Measurements from ENCODE around the gene SHTN1. TPM values are rescaled to one million over a fixed set of nuclear protein-coding genes. Genes with fewer than 3 reads are reported as not detected.

SHTN1 gene
- 50.5 TPM for total RNA-seq

- DNase-seq (ENCODE audit: low spot score in 2 of 2) (peak; percentile 64 to 72), FAIRE-seq (no peak)
Observed at GRCh38 chr10:117005026-117005526, at the start of gene SHTN1. Gene SHTN1, minus strand, starts transcription at chr10:117005187. Its CDS starts 108 bp downstream, at chr10:117005079.

GRCh38 chr10:117053482-117053881 lies 48.5 kb upstream of the SHTN1 start:
- FAIRE-seq (no peak), DNase-seq (ENCODE audit: low spot score in 2 of 2) (no peak)

- DNase-seq (ENCODE audit: low spot score in 2 of 2) (no peak), FAIRE-seq (no peak)
Observed at GRCh38 chr10:117047947-117048346, 43.0 kb upstream of the SHTN1 start.

- no peak for DNase-seq (ENCODE audit: low spot score in 2 of 2)
- no peak for FAIRE-seq
Observed at GRCh38 chr10:117016266-117016665, 11.3 kb upstream of the SHTN1 start.

GRCh38 chr10:117014835-117015234 lies 9.8 kb upstream of the SHTN1 start:
- DNase-seq (ENCODE audit: low spot score in 2 of 2) (no peak), FAIRE-seq (no peak)

- DNase-seq (ENCODE audit: low spot score in 2 of 2) (peak in 1 of 2 donors; percentile 12), FAIRE-seq (no peak)
Observed at GRCh38 chr10:117007080-117007479, 2.1 kb upstream of the SHTN1 start.

GRCh38 chr10:117005527-117006055 lies 604 bp upstream of the SHTN1 start:
- FAIRE-seq (no peak), DNase-seq (ENCODE audit: low spot score in 2 of 2) (peak; percentile 46 to 61)

- peak; percentile 41 to 67 for DNase-seq (ENCODE audit: low spot score in 2 of 2)
- FAIRE-seq, result no peak
Observed at GRCh38 chr10:117004227-117005025, 561 bp downstream of the SHTN1 start.

GRCh38 chr10:117003336-117003735 lies 1.7 kb downstream of the SHTN1 start:
- FAIRE-seq, result no peak
- no peak for DNase-seq (ENCODE audit: low spot score in 2 of 2)

- FAIRE-seq (no peak), DNase-seq (ENCODE audit: low spot score in 2 of 2) (no peak)
Observed at GRCh38 chr10:117002206-117002605, 2.8 kb downstream of the SHTN1 start.

- no peak for DNase-seq (ENCODE audit: low spot score in 2 of 2)
- FAIRE-seq, result no peak
Observed at GRCh38 chr10:117001144-117001543, 3.8 kb downstream of the SHTN1 start.

GRCh38 chr10:117000580-117000979 lies 4.4 kb downstream of the SHTN1 start:
- peak in 1 of 2 donors; percentile 11 for DNase-seq (ENCODE audit: low spot score in 2 of 2)
- no peak for FAIRE-seq

GRCh38 chr10:116998172-116998571 lies 6.8 kb downstream of the SHTN1 start:
- FAIRE-seq (no peak), DNase-seq (ENCODE audit: low spot score in 2 of 2) (no peak)

- DNase-seq (ENCODE audit: low spot score in 2 of 2) (no peak), FAIRE-seq (no peak)
Observed at GRCh38 chr10:116997015-116997414, 8.0 kb downstream of the SHTN1 start.

- FAIRE-seq (no peak), DNase-seq (ENCODE audit: low spot score in 2 of 2) (no peak)
Observed at GRCh38 chr10:116995648-116996047, 9.3 kb downstream of the SHTN1 start.

- FAIRE-seq (peak; percentile 24), DNase-seq (ENCODE audit: low spot score in 2 of 2) (no peak)
Observed at GRCh38 chr10:116994113-116994890, 10.7 kb downstream of the SHTN1 start.

GRCh38 chr10:116993610-116994009 lies 11.4 kb downstream of the SHTN1 start:
- peak; percentile 58 for FAIRE-seq
- no peak for DNase-seq (ENCODE audit: low spot score in 2 of 2)

GRCh38 chr10:116992183-116992582 lies 12.8 kb downstream of the SHTN1 start:
- no peak for FAIRE-seq

GRCh38 chr10:116990276-116990800 lies 14.6 kb downstream of the SHTN1 start:
- no peak for FAIRE-seq
- DNase-seq (ENCODE audit: low spot score in 2 of 2), result no peak

More at GRCh38 chr10:116992183-116992582, 12.8 kb downstream of the SHTN1 start:
- DNase-seq (ENCODE audit: low spot score in 2 of 2), result no peak

- DNase-seq (ENCODE audit: low spot score in 2 of 2), result no peak
- FAIRE-seq, result no peak
Observed at GRCh38 chr10:116989439-116989838, 15.5 kb downstream of the SHTN1 start.

- FAIRE-seq (peak; percentile 50), DNase-seq (ENCODE audit: low spot score in 2 of 2) (no peak)
Observed at GRCh38 chr10:116988311-116988710, 16.7 kb downstream of the SHTN1 start.
